AG09319 (cell line): ENCODE results near the gene CEP131.

Experiments used
- DNase-seq: peaks from one replicate; pipeline ENCODE4 v3.0.0-alpha.2; 2010; ENCODE audit warnings: low read depth; ENCODE audit errors: extremely low read depth
- CTCF ChIP-seq: IDR thresholded peaks from 2 replicates; pipeline ENCODE4 v1.5.1; 2011; ENCODE audit warnings: low read depth, mild to moderate bottlenecking, inconsistent platforms, low read length, moderate library complexity

The CEP131 gene

DNA sequence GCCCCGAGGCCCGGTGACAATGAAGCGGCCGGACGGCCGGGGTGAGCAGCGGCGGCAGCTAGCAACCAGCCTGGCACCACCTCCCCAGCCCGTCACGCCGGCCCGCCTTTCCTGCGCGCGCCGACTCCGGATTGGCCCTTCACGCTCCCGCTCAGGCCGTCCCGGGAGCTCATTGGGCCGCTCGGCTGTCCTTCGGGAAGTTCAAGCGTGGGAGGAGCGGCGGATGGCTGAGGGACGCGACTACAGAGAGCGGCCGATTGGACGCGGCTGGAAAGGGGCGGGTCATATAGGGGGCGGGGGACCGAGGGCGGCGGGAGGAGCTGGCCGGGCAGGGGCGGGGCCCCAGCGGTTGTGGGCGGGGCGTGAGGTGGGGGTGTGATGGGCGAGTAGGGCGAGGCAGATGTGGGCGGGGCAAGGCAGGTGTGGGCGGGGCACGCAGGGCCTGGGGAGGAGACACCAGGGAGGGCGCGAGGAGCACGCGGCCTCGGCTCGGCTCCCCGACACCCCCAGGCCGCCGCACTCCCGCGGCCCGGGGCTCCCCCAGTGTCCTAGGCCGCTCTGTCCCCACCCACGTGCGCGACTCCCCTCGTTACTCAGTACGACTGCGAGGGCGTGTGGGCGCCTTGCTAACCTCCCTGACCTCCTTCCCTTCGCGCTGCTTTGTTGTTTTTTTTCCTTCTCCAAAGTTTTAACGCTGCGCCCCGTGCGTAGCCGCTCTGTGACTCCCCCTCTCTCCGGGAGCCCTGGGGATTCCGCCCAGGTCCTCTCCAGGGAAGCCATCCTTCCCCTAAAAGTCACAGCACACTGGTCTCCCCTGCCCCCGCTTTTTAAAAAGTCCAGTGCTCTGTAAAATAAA is at the start of gene CEP131:
Gene CEP131, minus strand, starts transcription at position 60 of the 856 bp plus-strand sequence. CDS start 2,909 bp downstream, outside the sequence.
- no peak for TF ChIP-seq CTCF

DNA sequence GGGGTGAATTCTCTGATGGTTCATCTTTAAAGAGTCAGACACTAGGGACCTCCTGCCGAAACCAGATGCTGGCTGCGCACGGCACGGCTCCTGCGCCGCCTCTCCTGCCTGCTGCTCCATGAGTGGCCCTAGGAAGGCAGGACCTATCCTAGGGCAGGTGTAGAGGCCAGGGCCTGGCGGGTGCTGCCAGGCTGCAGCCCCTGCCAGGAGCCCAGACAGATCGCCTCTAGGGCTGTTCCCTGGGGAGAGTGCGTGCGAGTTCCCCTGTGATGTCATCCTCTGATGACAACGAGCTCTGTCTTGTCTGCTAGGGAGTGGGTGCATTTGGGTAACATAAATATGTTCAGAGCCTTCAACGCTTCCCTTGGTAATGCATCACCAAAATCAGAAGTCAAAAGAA is 48.5 kb upstream of the CEP131 start:
- no peak for DNase-seq
- no peak for TF ChIP-seq CTCF

More for the DNA sequence above, at the start of gene CEP131:
- peak; percentile 96 for DNase-seq

GRCh38 chr17:81270279-81270678 is 47.5 kb upstream of the CEP131 start:
- TF ChIP-seq CTCF = no peak
- no peak for DNase-seq

- no peak for DNase-seq
- no peak for TF ChIP-seq CTCF
Measured at GRCh38 chr17:81267390-81268067, 44.8 kb upstream of the CEP131 start.

- no peak for DNase-seq
- no peak for TF ChIP-seq CTCF
Measured at GRCh38 chr17:81265576-81265975, 42.8 kb upstream of the CEP131 start.

GRCh38 chr17:81264640-81265039 is 41.9 kb upstream of the CEP131 start:
- DNase-seq = no peak
- no peak for TF ChIP-seq CTCF
